Fibroblast of skin of left biceps (primary cell): Measurements from ENCODE around the gene ABCB6.
A peak's percentile ranks its signal among the peaks of the same experiment; 100 is the strongest.
"Not testable (repeated sequence)": the region's sequence is repeated elsewhere in the genome, so short reads cannot be mapped to it uniquely, and the experiment has no call there.

Source experiments
- DNase-seq, 2 experiments: peaks; one replicate each; pipeline ENCODE4 v3.0.0-alpha.2; 2013; ENCODE audit warnings: low read depth in 2 of 2

Gene ABCB6

GRCh38 chr2:219213486-219214071 lies 5.2 kb downstream of the ABCB6 start:
- DNase-seq, result no peak

- DNase-seq, result no peak
Observed at GRCh38 chr2:219213026-219213415, 5.7 kb downstream of the ABCB6 start.

GRCh38 chr2:219210886-219211362 lies 7.8 kb downstream of the ABCB6 start:
- DNase-seq, result no peak

- no peak for DNase-seq
Observed at GRCh38 chr2:219210196-219210885, 8.4 kb downstream of the ABCB6 start.

- DNase-seq, result no peak
Observed at GRCh38 chr2:219209236-219210195, 9.2 kb downstream of the ABCB6 start.

- no peak for DNase-seq
Observed at GRCh38 chr2:219207884-219208740, 10.6 kb downstream of the ABCB6 start.

GRCh38 chr2:219207134-219207883 lies 11.4 kb downstream of the ABCB6 start:
- no peak for DNase-seq

GRCh38 chr2:219206328-219207133 lies 12.2 kb downstream of the ABCB6 start, which contains the start of gene ZFAND2B:
Gene ZFAND2B (plus strand): TSS chr2:219206782. CDS start chr2:219206988, 206 bp downstream.
- peak; percentile 77 to 83 for DNase-seq

- DNase-seq, result no peak
Observed at GRCh38 chr2:219205981-219206327, 12.8 kb downstream of the ABCB6 start.

- no peak for DNase-seq
Observed at GRCh38 chr2:219205165-219205538, 13.6 kb downstream of the ABCB6 start.

GRCh38 chr2:219204425-219205164 lies 14.2 kb downstream of the ABCB6 start:
- no peak for DNase-seq

GRCh38 chr2:219201331-219201730 lies 17.4 kb downstream of the ABCB6 start:
- not testable (repeated sequence) for DNase-seq

GRCh38 chr2:219200502-219201326 lies 18.0 kb downstream of the ABCB6 start:
- DNase-seq, result not testable (repeated sequence)

GRCh38 chr2:219199470-219200211 lies 19.1 kb downstream of the ABCB6 start:
- no peak for DNase-seq

- no peak for DNase-seq
Observed at GRCh38 chr2:219198974-219199373, 19.8 kb downstream of the ABCB6 start.

GRCh38 chr2:219197388-219197787 lies 21.4 kb downstream of the ABCB6 start:
- DNase-seq, result no peak

GRCh38 chr2:219186754-219187456 lies 31.9 kb downstream of the ABCB6 start:
- DNase-seq, result no peak
